Measurements from ENCODE around the gene GLIPR2.
A peak's percentile ranks its signal among the peaks of the same experiment; 100 is the strongest.

The GLIPR2 gene

GRCh38 chr9:36207016-36207415 lies 70.5 kb downstream of the GLIPR2 start:
- peak; percentile 47 for DNase-seq

- DNase-seq = peak; percentile 17
Observed at GRCh38 chr9:36207546-36208012, 71.0 kb downstream of the GLIPR2 start.

GRCh38 chr9:36208521-36209253 lies 72.2 kb downstream of the GLIPR2 start:
- DNase-seq = no peak

- DNase-seq = no peak
Observed at GRCh38 chr9:36210722-36211121, 74.2 kb downstream of the GLIPR2 start.

GRCh38 chr9:36211510-36211909 lies 75.0 kb downstream of the GLIPR2 start:
- no peak for DNase-seq

- no peak for DNase-seq
Observed at GRCh38 chr9:36213387-36213786, 76.9 kb downstream of the GLIPR2 start.

All from fibroblast of skin of right quadriceps (primary cell).